ENCODE data around the gene ANKRD34A. TPM values are rescaled to one million over a fixed set of nuclear protein-coding genes. Genes with fewer than 3 reads are reported as not detected.

Gene ANKRD34A
- total and polyA plus RNA-seq, 2 of the 4 experiments (the other 2 are of a cell fraction), result 0.90 to 1.9 TPM

DNA sequence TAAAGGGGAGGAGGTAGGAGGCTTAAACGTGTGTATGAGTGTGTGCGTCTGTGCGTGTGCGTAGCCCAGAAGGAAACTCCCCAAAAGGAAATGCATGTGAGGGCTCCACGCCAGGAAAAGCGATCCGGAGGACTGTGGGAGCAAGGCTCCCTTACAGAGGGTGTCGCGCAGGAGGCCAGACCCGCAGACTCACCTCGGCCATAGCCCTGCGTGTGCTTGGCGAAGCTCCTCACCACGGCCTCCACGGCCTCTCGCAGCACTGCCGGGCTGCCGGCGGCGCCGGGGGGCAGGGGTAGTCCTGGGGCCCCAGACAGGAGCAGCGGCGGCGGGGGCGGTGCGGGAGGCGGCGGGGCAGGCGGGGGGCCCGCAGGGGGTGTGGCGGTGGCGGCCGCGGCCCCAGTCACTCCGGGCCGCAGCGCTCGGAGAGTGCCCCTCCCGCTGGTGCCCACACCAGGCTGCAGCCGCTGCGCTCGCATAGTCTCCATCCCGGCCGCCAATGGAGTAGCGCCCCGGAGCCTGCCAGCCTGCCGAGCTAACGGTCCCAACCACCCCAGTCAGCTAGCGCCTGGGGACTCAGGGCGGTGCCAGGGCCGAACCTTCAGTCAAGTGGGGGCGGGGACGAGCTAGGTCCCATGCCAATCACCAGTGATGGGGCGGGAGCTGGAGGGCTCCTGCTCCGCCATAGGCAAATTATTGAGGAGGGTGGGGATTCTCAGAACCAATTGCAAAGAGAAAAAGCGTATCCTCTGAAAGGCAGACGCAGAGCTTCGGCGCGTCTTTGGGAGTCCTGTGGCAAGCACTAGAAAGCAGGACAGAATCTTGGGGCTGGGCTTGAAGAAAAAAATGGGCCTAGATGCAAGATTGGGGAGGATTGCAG, 6.7 kb downstream of the ANKRD34A start, which contains the start of gene LIX1L (continued):
- TF ChIP-seq, protein P1, sequence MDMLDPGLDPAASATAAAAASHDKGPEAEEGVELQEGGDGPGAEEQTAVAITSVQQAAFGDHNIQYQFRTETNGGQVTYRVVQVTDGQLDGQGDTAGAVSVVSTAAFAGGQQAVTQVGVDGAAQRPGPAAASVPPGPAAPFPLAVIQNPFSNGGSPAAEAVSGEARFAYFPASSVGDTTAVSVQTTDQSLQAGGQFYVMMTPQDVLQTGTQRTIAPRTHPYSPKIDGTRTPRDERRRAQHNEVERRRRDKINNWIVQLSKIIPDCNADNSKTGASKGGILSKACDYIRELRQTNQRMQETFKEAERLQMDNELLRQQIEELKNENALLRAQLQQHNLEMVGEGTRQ (IDR thresholded peaks at IDR 0.05; ENCODE audit: low read depth, low read length), result no peak
- TF ChIP-seq FOS (IDR thresholded peaks at IDR 0.05; ENCODE audit: low read depth, low read length) (no peak), SMC3 (IDR thresholded peaks at IDR 0.05; ENCODE audit: low read depth, low read length) (no peak), RFX5 (IDR thresholded peaks at IDR 0.05; ENCODE audit: low read depth, low read length) (no peak)

Measured in IMR-90 (cell line).